ENCODE data around the gene HS3ST3B1.

GRCh38 chr17:14297161-14297851 lies 3.6 kb upstream of the HS3ST3B1 start:
- TF ChIP-seq CTCF (IDR thresholded peaks at IDR 0.05) (peak in 1 of 3 donors; percentile 14), POLR2A (IDR thresholded peaks at IDR 0.05) (no peak)

All from breast epithelium (tissue), 3 donors.